Fibroblast of skin of back (primary cell): ENCODE results near the gene LYZ. TPM values are rescaled to one million over a fixed set of nuclear protein-coding genes. Genes with fewer than 3 reads are reported as not detected.
"Not testable (repeated sequence)": the region's sequence is repeated elsewhere in the genome, so short reads cannot be mapped to it uniquely, and the experiment has no call there.

Experiments used
- DNase-seq: peaks from one replicate; pipeline ENCODE4 v3.0.0-alpha.2; 2013
- polyA plus RNA-seq, 2 experiments: library from polyadenylated mRNA; unstranded; fragments of 120-200 nt; gene quantifications; one replicate each; pipeline ENCODE4 v1.2.1, GENCODE V29; 2013; ENCODE audit not compliant: insufficient read length in 2 of 2

The LYZ gene
- 0.16 TPM for polyA plus RNA-seq (2013, experiment 1 of 2; ENCODE audit: insufficient read length)
- polyA plus RNA-seq (2013, experiment 2 of 2; ENCODE audit: insufficient read length) = 0.44 TPM

GRCh38 chr12:69348162-69348938 lies at the start of gene LYZ:
Gene LYZ, plus strand, starts transcription at chr12:69348381. Its CDS starts 28 bp downstream, at chr12:69348409.
- DNase-seq = no peak

GRCh38 chr12:69298947-69299346 lies 49.2 kb upstream of the LYZ start:
- no peak for DNase-seq

DNA sequence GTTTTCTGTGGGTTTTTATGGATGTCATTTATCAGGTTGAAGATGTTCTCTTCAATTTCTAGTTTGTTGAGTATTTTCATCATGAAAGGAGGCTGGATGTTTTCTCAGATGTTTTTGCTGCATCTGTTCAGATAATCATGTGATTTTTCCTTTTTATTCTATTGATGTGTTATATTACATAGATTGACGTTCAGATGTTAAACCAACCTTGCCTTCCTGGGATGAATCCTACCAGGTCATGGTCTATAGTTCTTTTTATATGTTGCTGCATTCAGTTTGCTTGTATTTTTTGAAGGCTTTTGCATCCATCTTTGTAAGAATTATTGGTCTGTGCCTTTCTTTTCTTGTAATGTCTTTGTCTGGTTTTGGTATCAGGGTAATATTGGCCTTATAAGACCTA lies 43.9 kb upstream of the LYZ start:
- DNase-seq = no peak

DNA sequence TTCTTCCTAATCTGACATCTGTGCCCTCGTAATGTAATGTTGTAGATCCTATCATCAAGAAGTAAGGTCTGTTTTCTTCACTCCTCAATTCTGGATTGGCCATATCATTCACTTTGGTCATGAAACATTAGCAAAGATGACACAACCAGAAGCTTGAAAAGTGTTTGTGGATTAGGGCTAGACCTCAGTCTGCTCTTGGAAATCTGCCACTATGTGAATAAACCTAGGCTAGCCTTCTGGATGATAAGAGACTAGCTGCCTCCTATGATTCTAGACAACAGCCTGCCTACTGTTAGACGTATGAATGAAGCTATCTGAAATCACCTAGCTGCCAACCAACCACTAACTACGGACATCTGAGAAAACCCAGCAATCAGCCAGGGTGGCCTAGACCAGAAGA lies 38.7 kb upstream of the LYZ start:
- DNase-seq = no peak

DNA sequence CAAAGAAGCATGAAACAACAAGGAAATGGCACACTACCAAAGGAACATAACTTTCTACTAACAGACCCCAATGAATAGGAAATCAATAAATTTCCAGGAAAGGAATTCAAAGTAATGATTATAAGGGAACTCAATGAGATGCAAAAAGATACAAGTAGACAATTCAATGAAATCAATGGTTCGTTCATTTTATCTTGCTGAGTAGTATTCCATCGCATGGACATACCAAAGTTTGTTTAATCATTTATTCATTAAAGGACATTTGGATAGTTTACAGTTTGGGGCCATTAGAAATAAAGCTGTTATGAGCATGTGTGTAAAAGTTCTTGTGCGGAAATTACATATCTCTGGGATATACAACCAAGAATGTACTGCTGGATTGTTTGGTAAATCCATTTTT lies 35.0 kb upstream of the LYZ start:
- DNase-seq = no peak

- not testable (repeated sequence) for DNase-seq
Measured at GRCh38 chr12:69316784-69317183, 31.4 kb upstream of the LYZ start.

- DNase-seq = not testable (repeated sequence)
Measured at GRCh38 chr12:69317233-69317632, 30.9 kb upstream of the LYZ start.

- no peak for DNase-seq
Measured at GRCh38 chr12:69318225-69318624, 30.0 kb upstream of the LYZ start.

DNA sequence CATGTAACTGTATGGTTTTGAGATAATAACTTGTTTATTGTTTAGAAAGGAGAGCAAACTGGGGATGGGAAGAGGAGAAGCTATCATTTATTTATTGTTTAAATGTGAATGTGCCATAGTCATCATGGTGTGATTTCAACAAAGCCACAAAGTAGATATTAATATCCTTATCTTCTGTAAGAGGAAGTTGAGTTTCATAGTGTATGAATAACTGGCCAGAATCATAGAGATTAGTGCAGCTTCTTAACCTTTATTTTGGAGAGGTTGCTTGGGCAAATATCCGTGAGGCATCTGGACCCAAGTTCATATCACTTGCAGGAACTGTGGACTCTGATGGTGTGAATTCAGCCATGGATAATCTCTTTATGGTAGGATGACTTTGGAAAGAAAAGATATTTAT lies 26.8 kb upstream of the LYZ start:
- DNase-seq = no peak

- no peak for DNase-seq
Measured at GRCh38 chr12:69324797-69325466, 23.2 kb upstream of the LYZ start.

DNA sequence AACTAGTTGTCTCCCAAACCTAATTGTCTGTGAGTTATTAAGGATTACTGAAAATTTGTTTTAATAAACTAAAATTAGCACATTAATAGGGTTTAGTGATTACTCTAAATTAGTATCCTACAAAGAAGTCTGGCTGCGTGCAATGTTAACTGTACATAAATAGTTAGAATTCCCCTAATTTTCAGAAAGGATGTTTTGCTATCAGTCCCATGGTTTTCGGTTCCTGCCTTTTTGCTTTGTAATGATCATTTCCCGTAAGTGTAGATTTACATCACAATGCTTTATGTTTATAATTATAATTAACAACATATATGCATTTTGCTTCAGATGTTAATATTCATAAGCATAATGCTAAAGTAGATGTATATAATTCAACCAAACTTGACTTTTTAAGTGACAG lies 19.8 kb upstream of the LYZ start:
- DNase-seq = no peak

DNA sequence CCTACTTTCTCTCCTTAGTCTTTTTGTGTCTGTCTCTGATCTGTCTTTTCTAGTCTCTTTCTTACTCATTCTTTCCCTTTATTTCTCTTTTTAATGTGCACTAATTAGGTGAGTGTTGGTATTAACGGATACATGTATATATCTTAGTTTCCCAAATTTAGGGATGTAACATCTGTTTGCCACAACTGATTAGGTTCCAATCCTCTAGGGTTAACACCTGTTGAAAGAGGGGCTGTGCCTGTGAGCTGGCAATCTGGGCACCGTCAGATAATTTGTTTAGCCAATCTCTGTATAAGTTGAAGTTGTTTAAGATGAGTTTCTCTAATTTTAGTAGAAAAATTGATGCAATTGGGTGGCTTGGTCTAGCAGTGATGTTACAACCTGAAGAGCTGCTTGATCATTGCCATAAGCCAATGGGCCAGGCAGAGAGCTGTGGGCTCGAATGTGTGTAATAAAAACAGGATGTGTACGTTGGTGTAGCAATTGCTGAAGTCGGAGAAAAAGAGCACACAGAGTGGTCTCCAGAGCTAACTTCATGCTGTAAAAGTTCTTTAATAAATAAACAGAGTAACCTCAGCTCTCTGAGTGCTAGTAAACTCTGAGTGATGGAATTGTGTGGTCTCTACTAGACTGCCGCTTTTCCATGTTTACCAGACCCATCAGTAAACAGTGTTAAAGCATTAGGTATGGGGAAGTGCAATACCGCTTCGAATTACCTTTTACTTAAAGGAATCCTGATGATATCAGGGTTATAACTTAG lies 18.3 kb upstream of the LYZ start:
- DNase-seq = no peak

- DNase-seq = peak; percentile 4
Measured at GRCh38 chr12:69330475-69331473, 17.4 kb upstream of the LYZ start.

DNA sequence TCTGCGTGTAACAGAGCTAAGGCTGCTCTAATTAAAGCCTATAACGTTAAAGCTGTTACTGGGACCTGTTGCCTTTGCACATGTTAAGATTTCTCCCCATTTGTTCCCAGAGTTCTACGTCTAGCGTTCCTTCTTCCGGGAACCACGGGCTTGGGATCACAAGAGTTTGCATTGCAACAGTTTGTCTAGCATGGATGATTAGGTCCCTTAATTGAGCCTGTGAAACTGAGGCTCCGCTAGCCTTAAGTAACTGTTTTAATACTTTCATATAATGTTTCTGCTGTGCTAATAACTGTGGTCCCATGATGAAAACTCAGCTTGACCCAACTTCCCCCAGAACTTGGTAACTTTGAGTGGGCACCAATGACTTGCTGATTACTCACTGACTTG lies 16.7 kb upstream of the LYZ start:
- DNase-seq = no peak

DNA sequence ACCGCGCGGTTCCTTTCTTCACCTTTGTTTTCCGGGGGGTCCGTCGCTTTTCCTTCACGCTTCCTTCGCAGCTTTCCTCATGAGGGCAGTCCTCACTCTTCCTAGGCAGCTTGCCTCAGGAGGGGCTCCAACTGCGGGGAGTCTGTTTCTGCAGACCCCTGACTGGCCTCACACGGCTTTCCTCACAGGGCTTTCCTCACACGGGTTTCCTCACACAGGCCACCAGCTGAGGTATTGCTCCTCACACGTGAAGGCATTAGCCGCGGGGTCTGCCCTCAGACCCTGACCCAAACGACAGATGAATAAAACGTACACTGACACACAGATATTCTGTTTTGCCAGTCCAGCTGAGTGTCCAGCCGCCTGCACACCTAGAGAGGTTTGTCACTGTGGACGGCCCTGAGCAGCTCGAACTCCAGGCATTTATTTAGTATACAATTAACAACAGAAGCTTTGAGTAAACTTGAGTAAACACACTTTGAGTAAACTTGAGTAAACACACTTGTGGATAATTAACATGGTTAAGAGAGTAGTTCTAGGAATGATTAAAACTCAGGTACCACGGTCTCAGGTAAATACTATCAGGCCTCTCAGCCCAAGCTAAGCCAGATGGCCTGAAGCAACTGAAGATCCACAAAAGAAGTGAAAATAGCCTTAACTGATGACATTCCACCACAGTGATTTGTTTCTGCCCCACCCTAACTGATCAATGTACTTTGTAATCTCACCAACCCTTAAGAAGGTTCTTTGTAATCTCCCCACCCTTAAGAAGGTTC lies 16.1 kb upstream of the LYZ start:
- DNase-seq = no peak

DNA sequence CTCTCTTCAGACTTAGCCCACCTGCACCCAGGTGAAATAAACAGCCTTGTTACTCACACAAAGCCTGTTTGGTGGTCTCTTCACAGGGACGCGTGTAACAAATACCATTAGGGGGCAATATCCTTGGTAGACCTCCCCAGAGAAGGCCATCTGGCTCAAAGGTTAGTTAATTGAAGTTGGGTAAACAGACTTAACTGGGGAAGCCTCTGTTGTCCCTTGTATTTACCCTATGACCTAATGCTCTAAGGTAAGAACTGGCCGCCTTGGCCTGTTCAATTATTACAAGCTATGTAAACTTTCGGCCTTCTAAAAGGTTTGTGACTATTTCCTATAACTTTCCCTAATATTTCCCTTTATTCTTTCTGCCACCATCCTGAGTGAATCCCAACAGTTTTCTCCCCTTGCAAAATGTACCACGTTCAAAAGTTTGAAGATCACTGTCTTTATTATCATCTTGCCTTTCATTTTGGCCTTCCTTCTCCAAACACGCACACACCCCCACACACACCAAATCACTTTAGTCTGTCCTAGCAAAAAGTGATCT lies 15.3 kb upstream of the LYZ start:
- DNase-seq = no peak

GRCh38 chr12:69334158-69334557 lies 14.0 kb upstream of the LYZ start:
- no peak for DNase-seq

GRCh38 chr12:69337311-69338090 lies 10.7 kb upstream of the LYZ start:
- no peak for DNase-seq

GRCh38 chr12:69338120-69338859 lies 9.9 kb upstream of the LYZ start:
- DNase-seq = no peak
